ENCODE results near the gene PPP1R7. TPM values are rescaled to one million over a fixed set of nuclear protein-coding genes. Genes with fewer than 3 reads are reported as not detected.

The PPP1R7 gene
- total RNA-seq, 1 donor from 2014 or later: 51.1 TPM

GRCh38 chr2:241136661-241137260 lies 13.5 kb upstream of the PPP1R7 start:
- Histone ChIP-seq H3K36me3 (no peaks in the 10 kb centered on the region), H3K9me3 (no peaks in the 10 kb centered on the region), H3K4me3 (no peak overlapping the region), H3K27me3 (no peaks in the 10 kb centered on the region), H3K27ac (no peak overlapping the region), H3K4me1 (no peaks in the 10 kb centered on the region)
- TF ChIP-seq CTCF (IDR thresholded peaks at IDR 0.05): no peak
- no peak for TF ChIP-seq POLR2AphosphoS5 (IDR thresholded peaks at IDR 0.05; ENCODE audit: insufficient read depth in 1 of 2, low read depth in 1 of 2)
- TF ChIP-seq POLR2A (IDR thresholded peaks at IDR 0.05): no peak
- intact Hi-C loops (cut with DNase I): no loop called here
- DNase-seq (ENCODE audit: extremely low spot score in 2 of 2): no peak

GRCh38 chr2:241137276-241138190 lies 12.7 kb upstream of the PPP1R7 start:
- intact Hi-C loops (cut with DNase I): no loop called here
- H3K27me3 ChIP-seq: no peaks in the 10 kb centered on the region
- TF ChIP-seq POLR2A (IDR thresholded peaks at IDR 0.05) (no peak), POLR2AphosphoS5 (IDR thresholded peaks at IDR 0.05; ENCODE audit: insufficient read depth in 1 of 2, low read depth in 1 of 2) (no peak), CTCF (IDR thresholded peaks at IDR 0.05) (no peak)
- no peaks in the 10 kb centered on the region for H3K36me3 ChIP-seq
- no peak overlapping the region for H3K4me3 ChIP-seq
- H3K27ac ChIP-seq: no peak overlapping the region
- no peak for DNase-seq (ENCODE audit: extremely low spot score in 2 of 2)
- no peaks in the 10 kb centered on the region for H3K4me1 ChIP-seq
- no peaks in the 10 kb centered on the region for H3K9me3 ChIP-seq

GRCh38 chr2:241138471-241138870 lies 11.8 kb upstream of the PPP1R7 start:
- TF ChIP-seq POLR2AphosphoS5 (IDR thresholded peaks at IDR 0.05; ENCODE audit: insufficient read depth in 1 of 2, low read depth in 1 of 2) (no peak), CTCF (IDR thresholded peaks at IDR 0.05) (no peak), POLR2A (IDR thresholded peaks at IDR 0.05) (no peak)
- no peaks in the 10 kb centered on the region for H3K36me3 ChIP-seq
- H3K27ac ChIP-seq: no peak overlapping the region
- DNase-seq (ENCODE audit: extremely low spot score in 2 of 2): no peak
- intact Hi-C loops (cut with DNase I): no loop called here
- H3K9me3 ChIP-seq: no peaks in the 10 kb centered on the region
- H3K4me1 ChIP-seq: no peaks in the 10 kb centered on the region
- no peak overlapping the region for H3K4me3 ChIP-seq
- H3K27me3 ChIP-seq: no peaks in the 10 kb centered on the region

- Histone ChIP-seq H3K4me1 (no peaks in the 10 kb centered on the region), H3K9me3 (no peaks in the 10 kb centered on the region), H3K27ac (no peak overlapping the region), H3K27me3 (no peaks in the 10 kb centered on the region), H3K4me3 (no peak overlapping the region), H3K36me3 (no peaks in the 10 kb centered on the region)
- intact Hi-C loops (cut with DNase I): no loop called here
- no peak for DNase-seq (ENCODE audit: extremely low spot score in 2 of 2)
- TF ChIP-seq POLR2AphosphoS5 (IDR thresholded peaks at IDR 0.05; ENCODE audit: insufficient read depth in 1 of 2, low read depth in 1 of 2) (no peak), POLR2A (IDR thresholded peaks at IDR 0.05) (no peak), CTCF (IDR thresholded peaks at IDR 0.05) (no peak)
Observed at GRCh38 chr2:241139531-241140444, 10.5 kb upstream of the PPP1R7 start.

Data from vagina (tissue), 2 donors.